Breast epithelium (tissue), 4 donors: ENCODE measurements around the gene MACROD2. TPM values are rescaled to one million over a fixed set of nuclear protein-coding genes. Genes with fewer than 3 reads are reported as not detected.

Experiments used
- DNase-seq, 2 donors: peaks; one replicate each; pipeline ENCODE4 v3.0.0-alpha.2; 2019; ENCODE audit warnings: low spot score in 2 of 2
- H3K27ac ChIP-seq, 2 donors: fragments of 200-600 bp; sonication (generic) in 1 of 2; one replicate each; pipeline ENCODE4 v1.5.1; 2016 to 2019; ENCODE audit warnings: mild to moderate bottlenecking in 1 of 2
- H3K27me3 ChIP-seq, 2 donors: fragments of 200-600 bp; sonication (generic) in 1 of 2; one replicate each; pipeline versions ENCODE4 v1.5.1 to v1.6.0; 2017 to 2019; ENCODE audit warnings: control low read depth in 1 of 2, mild to moderate bottlenecking in 1 of 2
- H3K36me3 ChIP-seq: fragments of 200-600 bp; one replicate; pipeline ENCODE4 v1.5.1; 2019
- H3K4me1 ChIP-seq, 2 donors: fragments of 200-600 bp; sonication (generic); one replicate each; pipeline ENCODE4 v1.5.1; 2016 to 2019; ENCODE audit warnings: control low read depth in 1 of 2
- H3K4me3 ChIP-seq, 3 donors: fragments of 200-600 bp; sonication (generic); 1 replicate in 2 of 3; 2 replicates in 1 of 3; pipeline ENCODE4 v1.5.1; 2016 to 2019; ENCODE audit warnings: mild to moderate bottlenecking in 3 of 3, moderate library complexity in 2 of 3
- H3K9me3 ChIP-seq, 2 donors: fragments of 200-600 bp; sonication (generic) in 1 of 2; one replicate each; pipeline ENCODE4 v1.5.1; 2016 to 2019; ENCODE audit warnings: control low read depth in 1 of 2
- CTCF ChIP-seq, 3 donors: fragments of 450-650 bp; IDR thresholded peaks; one replicate each; pipeline ENCODE4 v1.5.1; 2016 to 2017; ENCODE audit warnings: antibody characterized with exemption in 3 of 3, mild to moderate bottlenecking in 3 of 3, moderate library complexity in 3 of 3
- POLR2A ChIP-seq: fragments of 450-650 bp; IDR thresholded peaks from one replicate; pipeline ENCODE4 v1.6.1; 2016; ENCODE audit warnings: antibody characterized with exemption, mild to moderate bottlenecking, moderate library complexity
- POLR2AphosphoS5 ChIP-seq, 3 donors: sonication (generic); formaldehyde crosslinking; IDR thresholded peaks; one replicate each; pipeline ENCODE4 v1.6.1; 2017; ENCODE audit warnings: antibody characterized with exemption in 3 of 3
- intact Hi-C: fragments of 100-400 bp; cut with DNase I; formaldehyde crosslinking; loops from one replicate; pipeline ENCODE4 v1.15.1; 2023; ENCODE audit warnings: low total_unique reads
- total RNA-seq, 3 donors: library from RNA; depleted of rRNA; stranded (reverse); fragments of >200 nt; gene quantifications; one replicate each; pipeline ENCODE4 v1.1.0, GENCODE V29; 2016

MACROD2 gene
- total RNA-seq, 3 donors from 2014 or later = 6.7 to 26.8 (median 8.8) TPM

- no peak overlapping the region for H3K4me3 ChIP-seq
- TF ChIP-seq POLR2AphosphoS5 (IDR thresholded peaks at IDR 0.05) (no peak), CTCF (IDR thresholded peaks at IDR 0.05) (no peak), POLR2A (no peak)
- no peaks in the 10 kb centered on the region for H3K36me3 ChIP-seq
- no peaks in the 10 kb centered on the region for H3K9me3 ChIP-seq
- no peaks in the 10 kb centered on the region for H3K27me3 ChIP-seq
- H3K27ac ChIP-seq = no peak overlapping the region
- intact Hi-C loops = no loop called here
- H3K4me1 ChIP-seq = no peaks in the 10 kb centered on the region
- no peak for DNase-seq
Observed at GRCh38 chr20:15265581-15266309, 1270.4 kb downstream of the MACROD2 start.

- intact Hi-C loops = no loop called here
- Histone ChIP-seq H3K9me3 (no peaks in the 10 kb centered on the region), H3K4me1 (no peaks in the 10 kb centered on the region), H3K4me3 (no peak overlapping the region), H3K36me3 (no peaks in the 10 kb centered on the region), H3K27ac (no peak overlapping the region), H3K27me3 (no peaks in the 10 kb centered on the region)
- TF ChIP-seq POLR2AphosphoS5 (IDR thresholded peaks at IDR 0.05) (no peak), POLR2A (no peak), CTCF (IDR thresholded peaks at IDR 0.05) (no peak)
- DNase-seq = no peak
Observed at GRCh38 chr20:15267935-15268334, 1272.6 kb downstream of the MACROD2 start.

GRCh38 chr20:15278041-15278440, 1282.7 kb downstream of the MACROD2 start:
- Histone ChIP-seq H3K36me3 (no peaks in the 10 kb centered on the region), H3K9me3 (peaks cover 0 to 4% of the 10 kb centered on the region in 2 donors), H3K4me3 (no peak overlapping the region), H3K27ac (no peak overlapping the region), H3K4me1 (no peaks in the 10 kb centered on the region), H3K27me3 (no peaks in the 10 kb centered on the region)
- no peak for TF ChIP-seq POLR2A
- no peak for TF ChIP-seq POLR2AphosphoS5 (IDR thresholded peaks at IDR 0.05)
- no peak for TF ChIP-seq CTCF (IDR thresholded peaks at IDR 0.05)
- intact Hi-C loops = no loop called here
- DNase-seq = no peak

DNA sequence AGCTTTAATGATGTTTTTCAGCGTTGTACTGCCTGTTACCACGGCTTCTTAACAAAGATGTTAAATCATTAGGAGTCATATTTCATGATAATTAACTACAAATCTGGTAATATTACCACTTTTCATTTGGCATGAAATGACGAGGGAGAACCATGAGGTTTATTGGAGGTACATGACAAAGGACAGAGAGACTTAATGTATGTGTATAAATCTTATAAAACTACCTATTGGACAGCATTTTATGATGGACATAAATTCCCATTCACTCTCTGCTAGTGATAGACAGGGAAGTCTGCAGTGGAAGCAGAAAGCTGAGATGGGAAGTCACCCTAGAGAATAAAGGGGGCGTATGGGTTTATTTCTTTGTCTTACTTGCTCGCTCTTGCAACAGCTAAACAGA, 1292.0 kb downstream of the MACROD2 start:
- H3K36me3 ChIP-seq = no peaks in the 10 kb centered on the region
- H3K27ac ChIP-seq = no peak overlapping the region
- H3K4me1 ChIP-seq = no peaks in the 10 kb centered on the region
- DNase-seq = no peak
- H3K27me3 ChIP-seq = no peaks in the 10 kb centered on the region
- H3K4me3 ChIP-seq = no peak overlapping the region
- no peaks in the 10 kb centered on the region for H3K9me3 ChIP-seq
- intact Hi-C loops = no loop called here
- TF ChIP-seq CTCF (IDR thresholded peaks at IDR 0.05) = no peak
- TF ChIP-seq POLR2AphosphoS5 (IDR thresholded peaks at IDR 0.05) = no peak
- TF ChIP-seq POLR2A = no peak

GRCh38 chr20:15288106-15288505, 1292.8 kb downstream of the MACROD2 start:
- intact Hi-C loops = no loop called here
- TF ChIP-seq POLR2AphosphoS5 (IDR thresholded peaks at IDR 0.05) = no peak
- no peak for TF ChIP-seq POLR2A
- TF ChIP-seq CTCF (IDR thresholded peaks at IDR 0.05) = no peak
- Histone ChIP-seq H3K4me3 (no peak overlapping the region), H3K4me1 (no peaks in the 10 kb centered on the region), H3K27ac (no peak overlapping the region), H3K9me3 (no peaks in the 10 kb centered on the region), H3K36me3 (no peaks in the 10 kb centered on the region), H3K27me3 (no peaks in the 10 kb centered on the region)
- DNase-seq = no peak
